ENCODE measurements around the gene RAPGEF5. TPM values are rescaled to one million over a fixed set of nuclear protein-coding genes. Genes with fewer than 3 reads are reported as not detected.

The RAPGEF5 gene
- total RNA-seq, 1 experiment from 2014 or later = 13.3 TPM

DNA sequence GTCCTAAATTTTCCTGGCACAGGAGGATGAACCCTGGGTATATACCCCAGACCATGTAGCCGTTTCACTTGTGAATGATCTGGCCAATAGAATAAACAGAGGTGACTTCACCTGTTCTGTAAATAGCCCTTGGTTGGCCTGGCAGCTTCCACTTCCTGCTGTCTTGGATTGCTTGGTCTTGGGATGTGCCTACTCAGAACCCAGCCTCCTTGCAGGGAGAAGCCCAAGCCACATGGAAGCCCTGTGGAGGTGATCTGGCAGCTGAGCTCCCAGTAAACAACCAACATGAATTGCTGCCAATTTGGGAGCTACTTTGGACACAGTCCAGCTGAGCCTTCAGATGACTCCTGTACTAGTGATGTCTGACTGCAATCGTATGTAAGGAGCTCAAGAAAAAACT lies 4.8 kb upstream of the RAPGEF5 start:
- Histone ChIP-seq H4K5ac (ENCODE audit: insufficient read length, low read depth, low read length) (no peak overlapping the region), H2BK15ac (ENCODE audit: low read depth, low read length) (no peak overlapping the region), H3T11ph (ENCODE audit: low read length) (no peak overlapping the region), H3K27me3 (ENCODE audit: insufficient read depth, low read length) (no peaks in the 10 kb centered on the region), H2BK5ac (ENCODE audit: insufficient read length, low read length) (no peak overlapping the region), H3K4me1 (ENCODE audit: insufficient read depth, low read length) (peaks cover 2% of the 10 kb centered on the region; the same call in 1 of the 2 replicates), H3K9me3 (ENCODE audit: control insufficient read depth, low read depth, low read length) (no peaks in the 10 kb centered on the region), H3K4me2 (ENCODE audit: insufficient read depth, insufficient read length, low read length) (no peak overlapping the region), H3K23me2 (ENCODE audit: insufficient read length, low read depth, low read length, poor library complexity, severe bottlenecking) (peaks cover 4% of the 10 kb centered on the region), H2AK5ac (ENCODE audit: insufficient read length, low read length) (no peak overlapping the region), H3K23ac (ENCODE audit: insufficient read length, low read depth, low read length) (no peak overlapping the region), H4K8ac (replicated peaks; ENCODE audit: insufficient read length, low read depth, low read length) (no peak overlapping the region), H4K20me1 (ENCODE audit: control insufficient read depth, insufficient read depth, insufficient read length) (no peaks in the 10 kb centered on the region), H3K79me2 (ENCODE audit: insufficient read depth, low read length) (no peaks in the 10 kb centered on the region), H2BK12ac (ENCODE audit: insufficient read length, low read depth, low read length) (no peak overlapping the region), H3K56ac (ENCODE audit: insufficient read length, low read depth, low read length) (no peak overlapping the region), H3K79me1 (ENCODE audit: insufficient read depth, low read depth, low read length, poor library complexity, severe bottlenecking) (no peaks in the 10 kb centered on the region), H3K4ac (ENCODE audit: low read depth, low read length) (no peak overlapping the region), H3K27ac (ENCODE audit: insufficient read length, low read depth, low read length) (no peak overlapping the region), H4K91ac (ENCODE audit: insufficient read length, low read depth, low read length) (no peak overlapping the region), H2AFZ (ENCODE audit: low read length) (no peak overlapping the region), H2BK120ac (ENCODE audit: low read depth, low read length, poor library complexity, severe bottlenecking) (no peak overlapping the region), H3K9ac (ENCODE audit: extremely low read depth, insufficient read length, low read length) (no peak overlapping the region), H3K18ac (ENCODE audit: insufficient read length, low read depth, low read length) (no peak overlapping the region), H2BK20ac (ENCODE audit: low read depth, low read length, poor library complexity, severe bottlenecking) (no peak overlapping the region), H3K14ac (ENCODE audit: insufficient read depth, low read length) (no peak overlapping the region)
- no peak overlapping the region for H3K27ac Mint-ChIP-seq
- peaks cover 0 to 4% (median 0%) of the 10 kb centered on the region in 3 experiments; a peak in 2 of 7 replicates for H3K36me3 Mint-ChIP-seq (ENCODE audit: insufficient read depth in 1 of 3, low read depth in 3 of 3)
- no peak for DNase-seq
- H3K4me1 Mint-ChIP-seq = peaks cover 5 to 9% of the 10 kb centered on the region in 2 experiments
- H3K9me3 Mint-ChIP-seq = no peaks in the 10 kb centered on the region; a peak in 1 of 5 replicates
- no CpG with 5 or more reads among the region's 2 CpGs for WGBS (ENCODE audit: extremely low coverage, insufficient read length, low lambda C conversion rate)
- TF ChIP-seq, protein P1, sequence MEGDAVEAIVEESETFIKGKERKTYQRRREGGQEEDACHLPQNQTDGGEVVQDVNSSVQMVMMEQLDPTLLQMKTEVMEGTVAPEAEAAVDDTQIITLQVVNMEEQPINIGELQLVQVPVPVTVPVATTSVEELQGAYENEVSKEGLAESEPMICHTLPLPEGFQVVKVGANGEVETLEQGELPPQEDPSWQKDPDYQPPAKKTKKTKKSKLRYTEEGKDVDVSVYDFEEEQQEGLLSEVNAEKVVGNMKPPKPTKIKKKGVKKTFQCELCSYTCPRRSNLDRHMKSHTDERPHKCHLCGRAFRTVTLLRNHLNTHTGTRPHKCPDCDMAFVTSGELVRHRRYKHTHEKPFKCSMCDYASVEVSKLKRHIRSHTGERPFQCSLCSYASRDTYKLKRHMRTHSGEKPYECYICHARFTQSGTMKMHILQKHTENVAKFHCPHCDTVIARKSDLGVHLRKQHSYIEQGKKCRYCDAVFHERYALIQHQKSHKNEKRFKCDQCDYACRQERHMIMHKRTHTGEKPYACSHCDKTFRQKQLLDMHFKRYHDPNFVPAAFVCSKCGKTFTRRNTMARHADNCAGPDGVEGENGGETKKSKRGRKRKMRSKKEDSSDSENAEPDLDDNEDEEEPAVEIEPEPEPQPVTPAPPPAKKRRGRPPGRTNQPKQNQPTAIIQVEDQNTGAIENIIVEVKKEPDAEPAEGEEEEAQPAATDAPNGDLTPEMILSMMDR (conservative IDR thresholded peaks at IDR 0.05) = no peak
- peaks cover 20% of the 10 kb centered on the region for H3K27me3 Mint-ChIP-seq (ENCODE audit: low read depth)
- H3K4me3 Mint-ChIP-seq = no peak overlapping the region

Data from H9 (cell line).